Cardiac fibroblast (primary cell): Measurements from ENCODE around the gene SND1.
A peak's percentile ranks its signal among the peaks of the same experiment; 100 is the strongest.

ENCODE experiments used
- DNase-seq, 2 donors: peaks; one replicate each; pipeline versions ENCODE4 v3.0.0 to v3.0.0-alpha.2; 2010; ENCODE audit warnings: low read depth in 2 of 2
- H3K4me3 ChIP-seq, 2 donors: replicated peaks in 1 of 2; 1 replicate in 1 of 2; 2 replicates in 1 of 2; pipeline ENCODE4 v1.5.1; 2011; ENCODE audit warnings: low read depth in 2 of 2, low read length in 2 of 2, mild to moderate bottlenecking in 2 of 2, moderate library complexity in 1 of 2
- TF ChIP-seq, protein P1 (sequence below): IDR thresholded peaks from one replicate; pipeline ENCODE4 v1.5.1; 2011; ENCODE audit warnings: low read depth, mild to moderate bottlenecking, low read length, inconsistent platforms

SND1 gene

DNA sequence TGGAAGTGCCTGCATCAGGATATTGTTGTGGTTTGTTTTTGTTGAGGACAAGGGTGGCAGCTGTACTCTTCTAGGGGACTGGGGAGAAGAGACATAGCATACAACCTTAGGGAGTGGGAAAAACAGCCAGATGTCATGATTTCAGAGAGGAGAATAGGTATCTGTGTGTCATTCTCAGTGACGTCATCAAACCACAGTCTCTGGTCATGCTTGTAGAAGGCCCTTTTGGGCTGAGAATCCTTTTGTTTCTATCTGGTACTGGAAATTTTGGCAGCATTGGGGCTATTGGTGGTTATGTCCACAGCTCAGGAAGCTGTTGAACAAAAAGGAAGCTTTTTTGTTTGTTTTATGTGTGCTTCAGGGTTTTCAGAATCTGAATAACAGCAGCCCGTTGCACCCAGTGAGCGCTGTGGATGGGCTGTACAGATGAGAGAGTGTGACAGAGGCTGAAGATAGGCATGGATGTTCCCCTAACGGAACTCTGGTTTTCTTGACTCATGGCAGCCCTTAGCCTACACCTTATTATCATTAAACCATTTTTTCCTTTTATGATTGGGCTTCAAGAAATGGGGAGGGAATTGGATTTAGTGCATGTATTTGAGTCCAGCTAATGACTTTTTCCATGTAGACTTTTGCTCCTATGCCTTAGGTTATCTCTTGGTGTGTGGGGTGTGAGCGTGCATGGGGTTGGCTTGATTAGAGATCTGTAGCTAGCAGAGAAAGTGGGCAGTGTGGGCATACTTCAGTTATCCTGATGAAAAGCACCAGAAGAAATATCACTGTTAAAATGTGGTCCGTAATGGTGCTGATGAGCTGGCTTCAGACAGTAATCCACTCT is 65.7 kb downstream of the SND1 start:
- peak in 1 of 2 donors; percentile 68 for DNase-seq
- TF ChIP-seq, protein P1, sequence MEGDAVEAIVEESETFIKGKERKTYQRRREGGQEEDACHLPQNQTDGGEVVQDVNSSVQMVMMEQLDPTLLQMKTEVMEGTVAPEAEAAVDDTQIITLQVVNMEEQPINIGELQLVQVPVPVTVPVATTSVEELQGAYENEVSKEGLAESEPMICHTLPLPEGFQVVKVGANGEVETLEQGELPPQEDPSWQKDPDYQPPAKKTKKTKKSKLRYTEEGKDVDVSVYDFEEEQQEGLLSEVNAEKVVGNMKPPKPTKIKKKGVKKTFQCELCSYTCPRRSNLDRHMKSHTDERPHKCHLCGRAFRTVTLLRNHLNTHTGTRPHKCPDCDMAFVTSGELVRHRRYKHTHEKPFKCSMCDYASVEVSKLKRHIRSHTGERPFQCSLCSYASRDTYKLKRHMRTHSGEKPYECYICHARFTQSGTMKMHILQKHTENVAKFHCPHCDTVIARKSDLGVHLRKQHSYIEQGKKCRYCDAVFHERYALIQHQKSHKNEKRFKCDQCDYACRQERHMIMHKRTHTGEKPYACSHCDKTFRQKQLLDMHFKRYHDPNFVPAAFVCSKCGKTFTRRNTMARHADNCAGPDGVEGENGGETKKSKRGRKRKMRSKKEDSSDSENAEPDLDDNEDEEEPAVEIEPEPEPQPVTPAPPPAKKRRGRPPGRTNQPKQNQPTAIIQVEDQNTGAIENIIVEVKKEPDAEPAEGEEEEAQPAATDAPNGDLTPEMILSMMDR, result no peak
- H3K4me3 ChIP-seq, result no peak overlapping the region

DNA sequence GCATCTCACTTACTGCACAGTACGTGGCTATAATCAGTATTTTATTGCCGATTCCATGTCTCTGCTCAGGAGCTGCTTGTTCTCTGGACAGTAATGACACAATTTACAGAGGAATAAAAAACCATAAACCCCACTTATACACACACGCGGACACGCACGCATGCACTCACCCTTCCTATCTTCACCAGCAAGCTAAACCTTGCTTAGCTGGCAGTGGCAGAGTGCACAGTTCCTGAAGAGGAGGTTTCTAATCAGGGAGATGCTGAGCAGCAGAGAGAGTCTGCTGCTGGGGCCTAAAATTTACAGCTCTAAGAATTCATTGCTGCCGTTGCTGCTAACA is 66.3 kb downstream of the SND1 start:
- no peak overlapping the region for H3K4me3 ChIP-seq
- no peak for DNase-seq
- TF ChIP-seq, protein P1, result no peak

DNA sequence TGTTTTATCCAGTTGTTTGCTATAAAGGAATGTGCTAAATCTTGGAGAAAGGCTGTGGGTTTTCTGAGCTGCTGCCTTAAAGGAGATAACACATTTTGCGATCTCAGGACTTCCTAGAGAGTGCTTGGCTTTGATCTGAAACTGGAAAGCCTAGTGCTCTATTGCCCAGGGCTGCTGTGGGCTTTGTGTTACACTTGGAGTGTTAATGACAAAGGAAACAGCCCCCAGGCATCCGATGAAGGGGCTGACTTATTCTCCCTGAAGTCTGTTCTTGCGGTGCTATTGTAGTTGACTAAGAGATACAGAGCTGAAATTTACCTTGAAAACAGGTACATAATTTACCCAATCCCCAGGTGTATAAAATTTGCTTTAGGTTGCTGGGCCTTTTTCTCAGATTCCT is 74.5 kb downstream of the SND1 start:
- no peak overlapping the region for H3K4me3 ChIP-seq
- TF ChIP-seq, protein P1, result no peak
- no peak for DNase-seq

DNA sequence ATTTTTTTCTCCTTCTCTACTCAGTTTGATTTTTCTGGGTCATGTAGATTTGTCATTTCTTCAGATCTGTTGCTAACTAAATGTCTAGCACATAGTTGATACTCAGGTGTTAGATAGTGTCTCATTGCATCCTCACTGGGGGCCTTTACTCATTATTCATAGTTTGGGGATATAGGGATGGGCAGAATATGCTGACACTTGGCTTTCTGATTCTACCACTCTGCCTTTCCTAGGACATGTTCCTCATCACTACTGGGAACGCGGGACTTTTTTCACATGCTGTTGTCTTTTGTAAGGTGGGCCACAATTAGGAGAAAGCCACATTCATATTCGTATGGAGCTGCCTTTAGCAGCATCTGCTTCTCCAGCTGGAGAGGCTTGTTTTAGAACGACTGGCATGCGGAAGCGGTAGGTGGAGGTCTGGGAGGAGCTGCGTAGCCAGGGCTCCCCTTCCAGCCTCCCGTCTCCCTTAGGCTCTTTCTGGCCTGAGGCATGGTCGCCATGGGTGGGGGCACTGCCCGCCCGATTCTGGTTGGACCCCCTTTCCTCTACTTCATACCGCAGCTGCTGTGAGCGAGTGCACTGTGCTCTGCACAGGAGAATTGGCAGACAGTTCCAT is 78.8 kb downstream of the SND1 start:
- no peak for DNase-seq
- TF ChIP-seq, protein P1, result no peak

DNA sequence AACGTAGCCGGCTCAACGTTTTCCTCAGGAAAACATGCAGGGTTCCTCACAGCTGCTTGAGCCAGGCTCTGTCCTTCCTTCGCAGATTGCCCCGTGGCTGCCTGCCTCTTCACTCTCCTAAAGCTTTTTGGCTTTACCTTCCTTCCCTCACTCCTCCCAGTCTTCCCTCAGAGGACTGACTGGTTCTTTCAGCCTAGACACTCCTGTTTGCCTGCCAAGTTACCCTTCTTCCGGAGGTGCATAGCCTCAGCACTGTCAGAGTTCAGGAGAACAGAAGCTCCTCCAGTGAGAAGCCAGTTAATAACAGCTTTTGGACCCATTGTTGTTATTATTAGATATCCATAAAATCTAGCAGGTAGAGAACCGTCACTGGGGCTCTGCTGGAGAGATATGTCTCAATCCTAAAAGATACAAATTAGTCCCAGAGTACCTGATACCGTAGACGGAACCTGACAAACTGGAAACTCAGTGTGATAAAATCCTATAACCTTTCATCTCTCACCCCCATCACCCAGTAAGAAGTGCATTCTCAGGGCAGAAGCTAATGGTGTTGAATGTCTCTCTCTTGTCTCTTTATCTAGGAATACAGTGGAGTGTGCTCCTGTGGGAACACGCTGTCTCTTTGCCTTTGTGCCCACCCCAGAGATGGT is 79.6 kb downstream of the SND1 start:
- no peak overlapping the region for H3K4me3 ChIP-seq
- TF ChIP-seq, protein P1, result no peak
- DNase-seq, result no peak

More for the DNA sequence above, 78.8 kb downstream of the SND1 start:
- H3K4me3 ChIP-seq, result no peak overlapping the region

DNA sequence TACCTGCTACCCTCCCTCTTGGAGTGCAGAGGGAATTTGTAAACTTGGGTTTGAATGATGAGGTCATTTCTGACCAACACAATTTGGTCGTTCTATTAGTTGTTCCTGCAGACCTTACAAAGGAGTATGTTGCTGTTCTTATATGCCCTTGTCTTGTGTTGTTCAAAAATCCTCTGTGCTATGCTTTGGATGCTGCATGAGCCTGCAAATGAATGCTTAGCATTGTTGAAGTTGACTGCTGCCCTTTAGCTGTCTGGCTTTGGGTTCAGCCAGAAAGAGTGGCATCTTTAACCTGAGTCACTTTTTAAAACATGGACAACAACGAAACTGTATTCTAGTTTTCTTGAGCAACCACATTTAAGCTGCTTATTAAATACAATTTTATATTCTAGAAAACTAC is 80.3 kb downstream of the SND1 start:
- TF ChIP-seq, protein P1, result no peak
- H3K4me3 ChIP-seq, result no peak overlapping the region
- no peak for DNase-seq
